Measurements from ENCODE around the gene ATP11C. TPM values are rescaled to one million over a fixed set of nuclear protein-coding genes. Genes with fewer than 3 reads are reported as not detected.

Gene ATP11C
- polyA plus RNA-seq, 2 of the 4 experiments (the other 2 are of a cell fraction) = 16.4 to 34.3 TPM

- FAIRE-seq (no peak), DNase-seq (ENCODE audit: low read depth in 1 of 2, low spot score in 1 of 2) (no peak), ATAC-seq (no peak)
- TF ChIP-seq BCL3 (IDR thresholded peaks at IDR 0.05) = no peak
- TF ChIP-seq SMC3 (IDR thresholded peaks at IDR 0.05) = no peak
- TF ChIP-seq HOXB13 (CRISPR knock-in tag; IDR thresholded peaks at IDR 0.05; ENCODE audit: low read depth) = no peak
- TF ChIP-seq ZSCAN20 (CRISPR knock-in tag; IDR thresholded peaks at IDR 0.05) = no peak
- TF ChIP-seq ZFP36 (IDR thresholded peaks at IDR 0.05; ENCODE audit: borderline replicate concordance, partially characterized antibody) = no peak
- TF ChIP-seq E2F6 (IDR thresholded peaks at IDR 0.05; ENCODE audit: borderline replicate concordance, low read depth) = no peak
- no peak for TF ChIP-seq EHF (CRISPR knock-in tag; IDR thresholded peaks at IDR 0.05)
- no peak for TF ChIP-seq HOXB5 (CRISPR knock-in tag; IDR thresholded peaks at IDR 0.05)
- TF ChIP-seq MYC (IDR thresholded peaks at IDR 0.05; ENCODE audit: borderline replicate concordance, low read length) = no peak
- TF ChIP-seq CBX2 (IDR thresholded peaks at IDR 0.05; ENCODE audit: borderline replicate concordance, low read depth) = no peak
- TF ChIP-seq MAX (IDR thresholded peaks at IDR 0.05) = no peak
- TF ChIP-seq CHD4 (IDR thresholded peaks at IDR 0.05; ENCODE audit: borderline replicate concordance) = no peak
- no peak for TF ChIP-seq HDAC2 (IDR thresholded peaks at IDR 0.05)
- TF ChIP-seq EP300 (IDR thresholded peaks at IDR 0.05) = no peak
- no peak for TF ChIP-seq KDM1A (IDR thresholded peaks at IDR 0.05; ENCODE audit: low read depth)
- no peak for TF ChIP-seq FOSB (CRISPR knock-in tag; IDR thresholded peaks at IDR 0.05)
- TF ChIP-seq JUNB (IDR thresholded peaks at IDR 0.05) = no peak
- no peak for TF ChIP-seq MAZ (IDR thresholded peaks at IDR 0.05; ENCODE audit: borderline replicate concordance, low read depth, low read length)
- no peak for TF ChIP-seq RFX5 (IDR thresholded peaks at IDR 0.05)
- Histone ChIP-seq H3K9me3 (no peaks in the 10 kb centered on the region), H3K27ac (no peak overlapping the region), H3K4me3 (no peak overlapping the region), H3K4me1 (no peaks in the 10 kb centered on the region), H3K4me2 (no peak overlapping the region)
- 45% methylated on average over 5 of the region's 5 CpGs for WGBS (ENCODE audit: missing lambda C conversion rate)
- ChIA-PET CTCF (interaction anchor here (1.4 kb wide), 1 partner anchor 10 kb away, joined by 3 read pairs; no protein-coding TSS in a partner anchor), POLR2A (no interaction called here)
Observed at GRCh38 chrX:139972113-139972512, 39.3 kb upstream of the ATP11C start.

GRCh38 chrX:139971394-139971749 lies 38.5 kb upstream of the ATP11C start:
- POLR2A ChIA-PET = no interaction called here
- no peaks in the 10 kb centered on the region for H3K4me1 ChIP-seq
- peak overlapping the region; percentile 68 for H3K4me2 ChIP-seq
- no peaks in the 10 kb centered on the region for H3K9me3 ChIP-seq
- TF ChIP-seq HES2 (IDR thresholded peaks at IDR 0.05) (no peak), SREBF2 (IDR thresholded peaks at IDR 0.05) (no peak), FOSB (CRISPR knock-in tag; IDR thresholded peaks at IDR 0.05) (no peak), TP53 (CRISPR knock-in tag; IDR thresholded peaks at IDR 0.05) (no peak), MAX (IDR thresholded peaks at IDR 0.05) (no peak), JUNB (IDR thresholded peaks at IDR 0.05) (no peak), NFE2L2 (conservative IDR thresholded peaks at IDR 0.05; ENCODE audit: low read length) (no peak), ZC3H11A (IDR thresholded peaks at IDR 0.05) (no peak), FOXS1 (CRISPR knock-in tag; IDR thresholded peaks at IDR 0.05) (no peak), NPAS2 (CRISPR knock-in tag; IDR thresholded peaks at IDR 0.05; ENCODE audit: borderline replicate concordance) (no peak), EHF (CRISPR knock-in tag; IDR thresholded peaks at IDR 0.05) (no peak), CHD2 (IDR thresholded peaks at IDR 0.05; ENCODE audit: low read length, partially characterized antibody) (no peak), CEBPB (IDR thresholded peaks at IDR 0.05) (no peak), CBX8 (IDR thresholded peaks at IDR 0.05) (no peak), BHLHE40 (IDR thresholded peaks at IDR 0.05; ENCODE audit: low read depth, low read length) (no peak), EHMT2 (IDR thresholded peaks at IDR 0.05; ENCODE audit: low read depth) (no peak), PHF8 (IDR thresholded peaks at IDR 0.05; ENCODE audit: borderline replicate concordance, low read depth) (no peak), POLR2AphosphoS2 (conservative IDR thresholded peaks at IDR 0.05; ENCODE audit: low read length) (no peak), EP300 (IDR thresholded peaks at IDR 0.05) (no peak)
- 0 out of 6 replicates have a peak overlapping the region, but pooled peaks of 1 of the 2 experiments have one; percentile 33 for H3K27ac ChIP-seq
- peak; percentile 43; a peak in 3 of 6 replicates for ATAC-seq
- 18% methylated on average over 7 of the region's 10 CpGs for WGBS (ENCODE audit: missing lambda C conversion rate)
- no peak for FAIRE-seq
- CTCF ChIA-PET = interaction anchor here (0.8 to 1.4 kb wide), 2 partner anchors 9 to 1200 kb away, joined by 3 to 5 read pairs; no protein-coding TSS in a partner anchor
- H3K4me3 ChIP-seq = peak overlapping the region; percentile 31; the same call in 2 of the 3 replicates
- DNase-seq (ENCODE audit: low read depth in 1 of 2, low spot score in 1 of 2) = no peak
